ENCODE measurements around the gene TMOD4. TPM values are rescaled to one million over a fixed set of nuclear protein-coding genes. Genes with fewer than 3 reads are reported as not detected.

Gene TMOD4
- polyA plus RNA-seq, 3 donors: 0.16 to 0.62 (median 0.56) TPM

DNA sequence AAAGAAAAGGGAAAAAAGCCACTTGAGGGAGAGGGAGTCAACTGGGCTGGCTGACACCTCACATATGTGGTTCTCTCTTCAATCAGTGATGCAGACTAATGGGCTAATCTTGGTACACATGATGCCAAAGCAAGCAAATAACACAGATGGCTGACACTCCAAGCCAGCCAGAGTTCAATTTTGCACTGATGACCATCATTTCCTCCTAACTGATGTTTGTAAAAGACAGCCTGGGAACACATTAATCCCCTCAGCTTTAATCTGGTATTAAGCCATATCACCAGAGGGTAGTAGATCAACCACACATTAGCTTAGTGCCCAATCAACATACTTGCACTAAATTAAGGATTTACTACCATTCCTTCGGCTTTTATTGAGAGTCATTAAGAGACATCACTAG, 11.4 kb upstream of the TMOD4 start:
- H3K27ac ChIP-seq (ENCODE audit: low read depth, low read length): no peak overlapping the region
- 79 to 89% (median 82%) methylated on average over 1 of the region's 1 CpG for WGBS, 3 donors

GRCh38 chr1:151184211-151184610, 8.4 kb upstream of the TMOD4 start:
- no peak overlapping the region for H3K27ac ChIP-seq (ENCODE audit: low read depth, low read length)
- 87 to 96% (median 95%) methylated on average over 10 of the region's 10 CpGs for WGBS, 3 donors

GRCh38 chr1:151176514-151177045, 799 bp upstream of the TMOD4 start:
- H3K27ac ChIP-seq (ENCODE audit: low read depth, low read length): no peak overlapping the region
- WGBS, 3 donors: 92 to 93% (median 92%) methylated on average over 17 of the region's 17 CpGs

DNA sequence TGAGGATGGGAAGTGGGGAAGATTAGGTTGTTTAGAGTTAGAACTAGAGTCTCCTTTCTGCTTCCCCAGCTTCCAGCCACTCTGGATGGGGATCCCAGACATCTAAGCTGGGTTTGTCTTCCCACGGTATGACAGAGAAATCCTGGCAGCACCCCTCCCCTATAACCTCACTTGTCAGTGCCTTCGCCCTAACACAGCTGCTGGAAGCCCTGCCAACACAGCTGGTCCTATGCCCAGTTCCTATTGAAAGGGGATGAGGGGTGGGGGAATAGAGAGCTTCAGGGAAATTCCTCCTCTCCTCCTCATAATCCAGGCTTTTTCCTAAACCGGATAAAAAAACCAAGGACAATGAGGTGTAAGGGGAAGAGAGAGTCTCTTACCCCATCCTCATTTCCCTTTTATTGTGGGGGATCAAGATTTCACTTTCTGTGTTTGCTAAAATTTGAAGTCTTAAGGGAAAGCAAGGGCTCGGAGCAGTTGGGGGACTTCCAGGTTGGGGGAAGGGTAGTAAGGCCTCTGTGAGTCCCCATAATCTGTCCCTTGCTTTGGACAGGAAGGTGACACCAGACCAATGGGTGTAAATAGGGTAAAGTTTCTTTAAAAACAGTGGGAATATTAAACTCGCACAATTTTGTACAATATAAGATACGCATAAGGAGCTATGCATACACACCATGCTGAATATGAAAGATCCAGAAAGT, 590 bp downstream of the TMOD4 start:
- H3K27ac ChIP-seq (ENCODE audit: low read depth, low read length): no peak overlapping the region
- 57 to 70% (median 69%) methylated on average over 6 of the region's 6 CpGs for WGBS, 3 donors

DNA sequence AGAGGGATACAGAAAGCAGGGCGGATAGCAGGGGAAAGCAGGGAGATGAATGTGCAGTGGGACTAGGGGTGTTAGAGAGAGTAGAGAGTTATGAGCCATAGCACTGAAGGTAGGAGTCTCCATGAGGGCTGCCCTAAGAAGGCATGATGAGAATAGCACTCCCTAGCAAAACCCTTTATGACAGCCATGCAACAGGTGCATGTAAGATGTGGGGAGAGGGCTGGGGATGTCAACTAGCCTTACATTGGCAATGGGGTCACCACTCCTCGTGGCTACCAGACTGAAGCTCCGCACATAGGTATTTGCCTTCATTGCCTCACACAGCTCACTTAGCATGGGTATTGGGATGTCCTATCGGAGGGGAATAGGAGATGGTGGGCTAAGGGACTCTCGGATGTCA, 4.6 kb downstream of the TMOD4 start:
- no peak overlapping the region for H3K27ac ChIP-seq (ENCODE audit: low read depth, low read length)
- WGBS, 3 donors: 88 to 93% (median 90%) methylated on average over 5 of the region's 5 CpGs

GRCh38 chr1:151167116-151167515, 8.7 kb downstream of the TMOD4 start:
- 84 to 91% (median 89%) methylated on average over 6 of the region's 6 CpGs for WGBS, 3 donors
- H3K27ac ChIP-seq (ENCODE audit: low read depth, low read length): no peak overlapping the region

GRCh38 chr1:151166505-151166956, 9.2 kb downstream of the TMOD4 start:
- 4 to 5% (median 5%) methylated on average over 14 to 15 of the region's 15 CpGs for WGBS, 3 donors
- no peak overlapping the region for H3K27ac ChIP-seq (ENCODE audit: low read depth, low read length)

DNA sequence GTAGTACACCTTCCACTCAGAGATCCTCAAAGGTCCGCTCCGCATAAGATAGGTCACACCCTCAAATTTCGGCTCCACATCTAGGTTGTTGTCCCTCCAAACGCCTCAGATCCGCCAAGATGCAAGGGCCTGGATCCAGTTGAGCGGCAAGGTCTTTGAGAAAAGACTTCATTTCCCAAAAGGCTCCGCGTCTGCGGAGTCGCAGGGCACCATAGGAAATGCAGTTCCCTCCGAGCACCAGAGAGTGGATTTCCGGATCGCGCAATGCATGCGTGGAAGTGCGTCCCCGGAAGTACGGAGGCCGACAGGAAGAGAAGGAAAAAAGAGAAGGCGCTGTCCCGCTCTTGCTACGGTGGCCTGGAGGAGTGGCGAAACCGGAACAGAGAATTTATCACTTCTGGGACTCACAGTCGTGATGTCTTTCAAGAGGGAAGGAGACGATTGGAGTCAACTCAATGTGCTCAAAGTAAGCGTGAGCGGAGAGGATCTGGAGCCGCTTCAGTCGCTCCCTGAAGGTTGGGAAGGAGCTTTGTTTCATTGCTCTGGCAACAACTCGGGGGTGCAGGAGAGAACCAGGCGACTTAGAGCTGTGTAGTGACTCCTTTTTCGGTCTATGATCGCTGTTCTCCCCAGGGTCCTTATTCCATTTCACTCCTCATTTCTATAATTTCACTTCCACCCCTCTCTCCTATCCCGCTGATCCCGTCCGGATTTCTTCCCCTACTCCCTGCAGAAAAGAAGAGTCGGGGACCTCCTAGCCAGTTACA, 9.9 kb downstream of the TMOD4 start, which contains the start of the genes LYSMD1 and SCNM1:
LYSMD1 (minus strand) TSS at position 165 of the 767 bp plus-strand sequence. CDS start 644 bp downstream, outside the sequence.
SCNM1 (plus strand) TSS at position 407 of the 767 bp plus-strand sequence; CDS start at position 416, 9 bp downstream.
- WGBS, 3 donors: 0% methylated on average over 38 of the region's 38 CpGs
- H3K27ac ChIP-seq (ENCODE audit: low read depth, low read length): peak within 1 kb of the TSS; percentile 46

GRCh38 chr1:151165281-151165737, 10.5 kb downstream of the TMOD4 start:
- WGBS, 3 donors: 3 to 14% (median 12%) methylated on average over 14 to 15 of the region's 15 CpGs
- peak overlapping the region; percentile 46 for H3K27ac ChIP-seq (ENCODE audit: low read depth, low read length)

DNA sequence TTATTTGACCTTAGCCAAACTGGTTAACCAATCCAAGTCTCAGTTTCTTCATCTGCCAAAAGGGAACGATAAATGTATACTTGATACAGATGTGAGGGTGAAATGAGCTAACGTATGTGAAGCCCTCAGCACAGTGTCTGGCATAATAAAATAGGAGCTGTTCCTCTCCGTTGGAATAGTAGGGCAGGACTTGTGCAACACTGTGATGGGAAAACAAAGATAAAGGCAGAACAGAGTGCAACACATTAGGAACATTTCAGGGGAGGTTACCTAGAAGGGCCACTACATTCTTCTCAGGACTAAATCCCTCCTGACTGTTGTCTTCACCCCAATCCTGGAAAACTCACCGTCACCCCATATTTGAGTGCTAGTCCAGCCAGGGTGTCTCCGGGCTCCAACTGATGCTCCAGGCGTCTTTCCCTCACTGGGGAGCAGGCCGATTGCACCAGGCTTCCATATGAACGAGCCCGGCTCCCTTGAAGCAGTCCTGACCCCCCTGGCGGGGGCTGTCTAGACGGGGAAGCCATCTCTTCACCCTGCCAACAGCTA, 11.0 kb downstream of the TMOD4 start:
- WGBS, 3 donors: 13 to 34% (median 28%) methylated on average over 11 of the region's 11 CpGs

GRCh38 chr1:151159373-151159772, 16.4 kb downstream of the TMOD4 start:
- H3K27ac ChIP-seq (ENCODE audit: low read depth, low read length): no peak overlapping the region

More for the DNA sequence above, 11.0 kb downstream of the TMOD4 start:
- H3K27ac ChIP-seq (ENCODE audit: low read depth, low read length): no peak overlapping the region

- no peak overlapping the region for H3K27ac ChIP-seq (ENCODE audit: low read depth, low read length)
- 81 to 87% (median 85%) methylated on average over 22 of the region's 22 CpGs for WGBS, 3 donors
Observed at GRCh38 chr1:151158751-151159251, 17.0 kb downstream of the TMOD4 start.

- 54 to 85% (median 71%) methylated on average over 5 of the region's 5 CpGs for WGBS, 3 donors
- H3K27ac ChIP-seq (ENCODE audit: low read depth, low read length): no peak overlapping the region
Observed at GRCh38 chr1:151158326-151158725, 17.5 kb downstream of the TMOD4 start.

- H3K27ac ChIP-seq (ENCODE audit: low read depth, low read length): peak overlapping the region; percentile 60
- 51 to 78% (median 53%) methylated on average over 6 of the region's 6 CpGs for WGBS, 3 donors
Observed at GRCh38 chr1:151157067-151157531, 18.7 kb downstream of the TMOD4 start.

- WGBS, 3 donors: 37 to 68% (median 40%) methylated on average over 4 of the region's 4 CpGs
- H3K27ac ChIP-seq (ENCODE audit: low read depth, low read length): peak within 1 kb of the TSS; percentile 60
Observed at GRCh38 chr1:151156515-151156819, 19.3 kb downstream of the TMOD4 start, which contains the start of gene TNFAIP8L2. Gene TNFAIP8L2, plus strand, starts transcription at chr1:151156649. Its CDS starts 2,049 bp downstream, at chr1:151158698.

DNA sequence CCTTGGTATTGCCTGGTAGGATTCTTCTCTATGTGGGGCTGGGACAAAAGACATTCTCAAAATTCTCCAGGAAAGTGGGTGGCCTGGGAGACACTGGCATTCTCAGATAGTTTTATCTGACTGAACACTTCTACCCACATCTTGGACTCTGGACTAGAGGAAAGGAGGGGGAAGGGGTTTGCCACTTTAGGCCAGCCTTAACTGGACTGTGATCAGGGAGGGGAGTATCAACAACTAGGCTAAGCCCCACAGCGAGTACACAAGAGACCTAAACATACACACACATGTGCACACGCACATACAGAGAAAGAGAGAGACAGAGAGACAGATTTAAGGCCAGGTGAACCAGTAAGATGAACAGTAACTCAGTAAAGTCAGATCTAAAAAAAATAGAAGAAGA, 28.1 kb downstream of the TMOD4 start:
- H3K27ac ChIP-seq (ENCODE audit: low read depth, low read length): no peak overlapping the region

GRCh38 chr1:151147132-151147503, 28.7 kb downstream of the TMOD4 start:
- 5 to 23% (median 13%) methylated on average over 7 of the region's 7 CpGs for WGBS, 3 donors
- no peak overlapping the region for H3K27ac ChIP-seq (ENCODE audit: low read depth, low read length)

More for the DNA sequence above, 28.1 kb downstream of the TMOD4 start:
- WGBS, 3 donors: 94 to 98% (median 98%) methylated on average over 2 of the region's 2 CpGs

DNA sequence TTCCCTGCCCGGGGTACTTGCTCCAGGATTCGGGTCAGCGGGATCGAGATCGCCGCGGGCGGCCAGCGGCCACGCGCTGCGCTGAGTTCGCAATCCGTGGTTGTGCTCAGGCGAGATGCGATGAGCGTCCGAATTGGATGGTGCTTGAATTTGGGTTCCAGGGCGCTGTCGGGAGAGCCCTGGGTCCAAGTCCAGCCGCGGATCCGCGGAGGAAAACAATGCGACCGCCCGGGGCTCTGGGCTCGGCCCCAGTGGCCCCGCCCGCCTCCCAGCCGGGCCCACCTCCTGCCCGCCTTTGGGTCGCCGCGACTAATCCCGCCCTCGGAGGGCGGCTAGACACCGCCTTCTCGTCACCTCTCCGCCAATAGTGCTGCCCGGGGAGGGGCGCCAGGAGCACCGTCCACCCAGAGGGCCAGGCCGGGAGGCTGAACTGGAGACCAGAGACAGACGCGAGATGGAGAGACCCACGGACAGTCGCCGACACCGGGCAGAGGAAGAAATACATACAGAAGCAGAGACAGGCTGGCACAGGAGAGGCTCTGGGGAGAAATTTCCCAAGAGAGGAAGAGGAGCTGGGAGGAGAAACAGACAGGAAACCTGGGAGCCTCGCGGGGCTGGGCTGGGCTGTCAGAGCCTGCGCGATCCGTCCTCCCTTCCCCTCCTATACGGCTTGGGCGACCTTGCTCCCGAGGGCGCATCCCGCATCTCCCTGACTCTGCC, 29.2 kb downstream of the TMOD4 start, which contains the start of gene SEMA6C:
SEMA6C (minus strand) TSS at position 220 of the 720 bp plus-strand sequence. CDS start 4,010 bp downstream, outside the sequence.
- no peak within 1 kb of the TSS for H3K27ac ChIP-seq (ENCODE audit: low read depth, low read length)
- 0 to 1% (median 1%) methylated on average over 60 to 61 of the region's 61 CpGs for WGBS, 3 donors

Measured in adipose tissue (tissue), 3 donors.